ENCODE measurements around the gene SLC7A7. TPM values are rescaled to one million over a fixed set of nuclear protein-coding genes. Genes with fewer than 3 reads are reported as not detected.

SLC7A7 gene
- total and polyA plus RNA-seq, 2 of the 13 experiments (the other 11 are each of a cell fraction or from before 2014, with no cell fraction given), result 0.13 to 0.63 TPM

- peak; percentile 36 for TF ChIP-seq ARID5B (CRISPR knock-in tag; IDR thresholded peaks at IDR 0.05)
- TF ChIP-seq RARG (CRISPR knock-in tag; IDR thresholded peaks at IDR 0.05; ENCODE audit: low read depth), result no peak
- no peak for TF ChIP-seq CREM (IDR thresholded peaks at IDR 0.05)
- no peak for TF ChIP-seq CREM (CRISPR knock-in tag; IDR thresholded peaks at IDR 0.05)
- TF ChIP-seq ZNF850 (CRISPR knock-in tag; conservative IDR thresholded peaks at IDR 0.05), result no peak
- no peak for TF ChIP-seq MAF1 (CRISPR knock-in tag; IDR thresholded peaks at IDR 0.05; ENCODE audit: borderline replicate concordance)
- TF ChIP-seq HMGXB3 (CRISPR knock-in tag; IDR thresholded peaks at IDR 0.05; ENCODE audit: borderline replicate concordance), result no peak
- TF ChIP-seq TCF12 (IDR thresholded peaks at IDR 0.05), result no peak
- no peak for TF ChIP-seq TCF12 (CRISPR knock-in tag; IDR thresholded peaks at IDR 0.05)
- TF ChIP-seq GABPA (IDR thresholded peaks at IDR 0.05; ENCODE audit: low read depth, low read length), result no peak
- no peak for TF ChIP-seq GABPA (CRISPR knock-in tag; IDR thresholded peaks at IDR 0.05; ENCODE audit: low read depth)
- TF ChIP-seq SMAD9 (CRISPR knock-in tag; IDR thresholded peaks at IDR 0.05), result 0 out of 2 replicates have a peak, but pooled peaks have one; percentile 62
- no peak; the same call in 1 of the 2 replicates for TF ChIP-seq SP5 (CRISPR knock-in tag; IDR thresholded peaks at IDR 0.05; ENCODE audit: borderline replicate concordance, low read depth)
- TF ChIP-seq FOXM1 (CRISPR knock-in tag; IDR thresholded peaks at IDR 0.05), result peak; percentile 56; the same call in 1 of the 2 replicates
- TF ChIP-seq ZNF513 (CRISPR knock-in tag; conservative IDR thresholded peaks at IDR 0.05), result no peak
- TF ChIP-seq ZNF205 (CRISPR knock-in tag; IDR thresholded peaks at IDR 0.05), result no peak
- TF ChIP-seq MAX (IDR thresholded peaks at IDR 0.05), result 0 out of 2 replicates have a peak, but pooled peaks have one; percentile 44
Measured at GRCh38 chr14:22819151-22819988, 4.1 kb upstream of the SLC7A7 start (continued).

Measured in HepG2 (cell line).